ENCODE data around the gene GOLGA6L7. TPM values are rescaled to one million over a fixed set of nuclear protein-coding genes. Genes with fewer than 3 reads are reported as not detected.
"Not testable (repeated sequence)": the region's sequence is repeated elsewhere in the genome, so short reads cannot be mapped to it uniquely, and the experiment has no call there.

GOLGA6L7 gene
- total RNA-seq, 1 donor from 2014 or later = not detected

DNA sequence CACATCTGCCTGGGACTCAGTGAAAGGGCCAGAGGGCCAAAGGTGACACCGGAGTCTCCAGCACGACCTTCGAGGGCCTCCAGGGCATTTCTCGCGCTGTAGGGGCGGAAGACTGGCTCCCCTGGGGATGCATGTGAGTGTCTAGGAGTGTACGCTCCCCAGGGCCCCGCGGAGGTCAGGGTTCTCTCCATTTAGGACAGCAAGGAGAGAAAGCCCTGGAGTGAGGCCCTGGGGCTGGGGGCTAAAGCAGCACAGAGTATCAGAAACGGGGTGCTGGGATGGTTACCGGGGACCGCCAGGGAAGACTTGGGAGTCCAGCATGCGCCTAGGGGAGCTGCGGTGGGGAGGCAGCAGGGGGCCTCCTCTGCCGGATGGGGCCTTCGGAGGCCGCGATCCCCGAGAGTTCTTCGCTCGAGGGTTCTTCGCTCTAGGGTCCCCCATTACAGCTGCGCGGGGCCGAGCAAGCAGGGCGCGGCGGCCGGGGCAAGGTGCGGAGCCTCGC, 36.7 kb upstream of the GOLGA6L7 start:
- DNase-seq (ENCODE audit: low spot score in 2 of 2) (no peak), FAIRE-seq (no peak)

DNA sequence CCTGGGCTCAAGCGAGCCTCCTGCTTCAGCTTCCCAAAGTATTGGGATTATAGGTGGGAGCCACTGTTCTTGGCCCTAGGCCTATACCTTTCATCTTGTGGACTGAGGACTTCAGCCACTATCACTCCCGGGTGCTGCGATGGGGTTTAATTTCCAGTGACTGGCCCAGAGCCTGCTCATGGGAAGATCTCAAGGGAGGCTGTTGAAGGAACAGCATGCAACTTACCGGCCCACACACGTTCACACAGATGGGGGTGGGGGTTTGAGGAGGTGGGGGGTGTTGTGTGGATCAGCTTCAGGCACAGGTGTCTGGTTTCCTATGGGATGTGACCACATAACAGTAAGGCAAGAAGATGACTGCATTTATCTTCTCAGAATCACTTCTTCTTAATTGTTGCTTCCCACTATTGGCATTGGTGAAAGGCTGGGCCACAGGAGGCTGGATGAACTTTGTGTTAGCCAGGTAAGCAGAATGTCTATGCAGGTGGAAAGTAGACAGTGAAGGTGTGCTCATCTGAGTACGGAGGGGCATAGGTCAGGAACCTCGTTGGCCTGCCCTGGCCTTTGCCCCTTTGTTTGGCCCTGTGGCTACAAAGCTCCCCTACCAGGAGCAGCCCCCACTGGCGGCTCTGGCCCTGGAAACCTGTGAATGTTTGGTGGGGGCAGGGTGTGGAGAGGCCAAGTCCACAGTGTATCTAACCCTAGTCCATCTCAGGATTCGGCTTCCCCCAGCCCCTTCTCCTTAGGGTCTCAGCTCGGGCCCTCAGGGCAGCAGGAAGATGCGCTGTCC, 35.9 kb upstream of the GOLGA6L7 start:
- FAIRE-seq = no peak
- no peak for DNase-seq (ENCODE audit: low spot score in 2 of 2)

DNA sequence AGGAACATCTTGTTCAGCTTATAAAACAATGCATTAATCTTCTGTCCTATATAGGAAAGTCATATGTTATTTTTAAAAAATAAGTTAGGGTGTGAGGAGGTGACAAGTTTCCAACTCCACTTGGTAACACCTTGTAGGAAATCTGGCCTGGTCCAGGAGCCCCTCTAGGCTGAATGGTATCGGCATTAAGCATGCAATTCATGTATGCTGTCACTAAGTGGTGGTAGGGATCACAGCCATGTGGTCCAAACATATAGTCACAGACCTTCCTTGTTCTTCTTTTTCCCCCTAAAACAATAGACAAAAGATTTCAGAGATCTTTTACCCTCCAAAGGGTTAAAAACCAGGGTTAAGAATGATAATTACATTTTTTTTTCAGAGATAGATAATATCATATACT, 33.2 kb upstream of the GOLGA6L7 start:
- FAIRE-seq = no peak
- DNase-seq (ENCODE audit: low spot score in 2 of 2) = no peak

DNA sequence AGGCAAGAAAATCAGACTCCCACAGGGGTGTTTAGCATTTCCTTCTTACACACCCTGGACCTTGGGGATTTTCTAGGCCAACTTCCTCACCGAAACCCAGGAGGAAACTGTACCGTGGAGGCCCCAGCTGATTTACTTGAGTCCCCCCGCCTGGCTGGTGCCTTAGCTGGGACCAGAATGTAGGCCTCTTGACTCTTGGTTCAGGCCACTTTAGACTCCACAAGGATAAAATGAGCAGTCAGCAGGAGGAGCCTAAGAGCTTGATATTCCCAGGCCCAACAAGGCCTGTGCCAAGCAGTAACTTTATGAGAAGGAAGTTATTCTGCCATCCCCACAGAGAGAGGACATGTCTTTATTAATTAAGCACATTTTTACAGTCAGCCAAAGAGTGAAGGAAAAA, 32.7 kb upstream of the GOLGA6L7 start:
- FAIRE-seq = no peak
- no peak for DNase-seq (ENCODE audit: low spot score in 2 of 2)

DNA sequence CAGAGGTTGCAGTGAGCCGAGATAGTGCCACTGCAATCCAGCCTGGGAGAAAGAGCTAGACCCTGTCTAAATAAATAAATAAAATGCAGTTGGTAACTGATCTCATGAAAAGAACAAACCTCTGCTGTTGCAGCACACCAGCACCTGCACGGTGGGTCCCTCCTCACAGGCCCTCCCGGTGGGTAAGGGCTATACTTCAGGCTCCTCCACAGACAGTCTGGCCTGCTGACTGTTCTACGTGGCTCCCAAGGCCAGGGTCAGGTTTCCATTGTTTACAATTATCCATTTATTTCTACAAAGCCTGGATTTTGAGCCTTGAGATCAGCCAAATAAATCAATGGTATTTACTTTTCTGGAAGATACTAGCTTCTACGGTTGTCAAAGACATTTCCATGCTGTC, 32.2 kb upstream of the GOLGA6L7 start:
- no peak for FAIRE-seq
- DNase-seq (ENCODE audit: low spot score in 2 of 2) = no peak

DNA sequence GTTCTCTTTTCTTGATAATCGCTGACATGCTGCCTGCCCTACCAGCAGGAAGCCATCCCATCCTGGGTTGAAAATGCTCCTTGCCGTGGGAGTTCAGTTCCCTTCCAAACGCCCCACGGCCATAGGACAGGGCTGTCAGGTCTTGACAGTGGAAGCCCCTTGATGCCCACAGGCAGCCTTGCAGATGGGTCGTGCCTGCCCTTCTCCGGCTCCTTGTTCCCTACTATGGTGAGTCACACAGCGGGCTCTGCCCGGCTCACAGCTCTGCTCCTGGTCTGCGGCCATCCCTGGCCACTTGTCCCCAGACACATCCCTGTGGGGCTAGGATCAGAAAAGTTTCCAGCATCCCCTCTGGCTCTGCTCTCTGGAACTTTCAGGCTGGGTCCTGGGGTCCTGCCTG, 31.1 kb upstream of the GOLGA6L7 start:
- DNase-seq (ENCODE audit: low spot score in 2 of 2) = no peak
- no peak for FAIRE-seq

DNA sequence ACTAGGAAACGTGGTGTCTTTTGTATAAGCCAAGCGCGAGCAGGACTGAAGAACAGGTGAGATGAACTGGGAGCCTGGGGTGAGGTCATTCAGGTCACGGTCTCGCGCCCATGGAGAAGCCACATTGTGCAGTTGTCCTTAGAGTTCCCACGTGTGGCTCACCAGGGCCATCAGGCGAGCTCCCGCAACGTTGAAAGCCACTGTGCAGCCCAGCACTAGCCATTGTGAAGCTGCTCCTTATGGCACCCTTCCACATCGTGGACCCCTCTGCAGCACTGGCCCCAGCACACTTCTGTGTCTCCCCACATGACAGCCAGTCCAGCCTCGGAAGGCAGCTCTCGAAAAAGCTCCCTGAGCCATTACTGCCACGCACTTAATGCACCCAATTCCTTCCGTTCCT, 29.8 kb upstream of the GOLGA6L7 start:
- DNase-seq (ENCODE audit: low spot score in 2 of 2) (no peak), FAIRE-seq (no peak)

DNA sequence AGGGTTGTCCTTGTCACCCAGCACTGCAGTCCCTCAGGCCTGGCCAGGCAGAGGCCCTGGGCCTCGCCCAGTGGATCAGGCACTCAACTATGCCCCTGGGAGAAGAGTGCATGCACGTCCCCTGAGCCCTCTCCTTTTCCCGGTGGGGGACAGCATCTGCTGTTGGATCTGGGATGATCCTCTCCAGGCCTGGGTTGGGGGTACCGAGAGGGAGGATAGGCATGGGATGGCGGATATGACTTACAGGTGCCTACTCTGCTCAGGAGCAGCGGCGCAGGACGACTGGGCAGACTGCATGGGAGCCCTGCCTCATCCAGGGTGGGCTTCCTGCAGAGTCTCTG, 28.4 kb upstream of the GOLGA6L7 start:
- FAIRE-seq = no peak

DNA sequence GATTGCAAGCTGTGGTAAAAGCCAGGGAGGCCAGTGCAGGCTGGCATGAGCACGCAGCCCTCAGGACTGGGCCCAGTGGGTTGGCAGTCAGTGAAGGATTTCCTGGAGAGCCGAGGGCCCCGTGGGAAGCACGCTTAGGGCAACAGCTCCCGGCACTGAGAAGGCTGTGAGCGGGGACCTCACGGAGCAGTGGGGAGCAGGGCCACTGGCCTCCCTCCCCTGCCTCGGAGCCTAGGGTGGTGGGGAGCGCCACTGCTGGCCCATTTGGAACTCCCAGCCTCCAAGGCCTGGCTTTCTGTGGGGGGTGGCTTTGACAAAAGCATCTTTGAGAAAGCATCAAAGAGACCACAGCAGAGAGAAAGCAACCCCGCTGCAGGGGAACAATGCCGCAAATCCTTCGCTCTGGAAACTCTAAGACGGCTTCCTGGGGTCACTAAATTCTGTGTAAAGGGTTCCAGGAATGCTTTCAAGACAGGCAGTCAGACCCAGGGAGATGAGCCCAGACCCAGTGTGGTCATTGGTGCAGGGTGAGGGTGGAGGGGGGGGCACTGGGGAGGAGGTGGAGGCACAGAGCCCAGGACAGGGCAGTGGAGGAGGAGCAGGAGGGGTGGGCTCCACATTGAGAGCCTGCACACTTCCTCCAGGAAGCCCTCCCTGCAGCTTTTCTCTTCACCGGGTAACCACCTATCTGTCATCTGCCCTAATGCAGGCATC, 27.8 kb upstream of the GOLGA6L7 start:
- FAIRE-seq = no peak
- no peak for DNase-seq (ENCODE audit: low spot score in 2 of 2)

More for the DNA sequence above, 28.4 kb upstream of the GOLGA6L7 start:
- no peak for DNase-seq (ENCODE audit: low spot score in 2 of 2)

DNA sequence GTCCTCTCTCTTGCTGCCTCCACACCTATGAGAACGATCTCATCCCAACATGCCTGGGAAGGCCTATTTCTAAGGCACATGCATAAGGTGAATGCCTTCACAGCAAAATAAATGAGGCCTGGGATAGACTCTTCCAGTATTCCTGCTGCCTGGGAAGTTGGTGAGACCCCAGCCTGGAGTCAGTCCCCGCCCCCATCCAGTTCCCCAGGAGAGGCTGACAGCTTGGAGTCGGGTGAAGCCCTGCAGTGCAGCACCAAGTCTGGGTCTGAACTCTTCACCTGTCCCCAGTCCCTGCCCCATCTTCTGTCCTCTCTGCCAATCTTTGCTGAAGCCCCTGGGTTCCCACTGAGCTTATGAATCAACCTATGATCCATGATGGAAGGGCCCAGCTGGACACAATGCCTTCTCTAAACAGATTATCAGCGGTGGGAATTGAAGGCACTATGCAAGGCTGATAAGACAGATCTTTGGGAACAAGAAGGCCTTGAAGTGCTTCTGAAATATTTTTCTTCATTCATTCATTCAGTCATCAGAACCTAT, 27.1 kb upstream of the GOLGA6L7 start:
- no peak for FAIRE-seq

DNA sequence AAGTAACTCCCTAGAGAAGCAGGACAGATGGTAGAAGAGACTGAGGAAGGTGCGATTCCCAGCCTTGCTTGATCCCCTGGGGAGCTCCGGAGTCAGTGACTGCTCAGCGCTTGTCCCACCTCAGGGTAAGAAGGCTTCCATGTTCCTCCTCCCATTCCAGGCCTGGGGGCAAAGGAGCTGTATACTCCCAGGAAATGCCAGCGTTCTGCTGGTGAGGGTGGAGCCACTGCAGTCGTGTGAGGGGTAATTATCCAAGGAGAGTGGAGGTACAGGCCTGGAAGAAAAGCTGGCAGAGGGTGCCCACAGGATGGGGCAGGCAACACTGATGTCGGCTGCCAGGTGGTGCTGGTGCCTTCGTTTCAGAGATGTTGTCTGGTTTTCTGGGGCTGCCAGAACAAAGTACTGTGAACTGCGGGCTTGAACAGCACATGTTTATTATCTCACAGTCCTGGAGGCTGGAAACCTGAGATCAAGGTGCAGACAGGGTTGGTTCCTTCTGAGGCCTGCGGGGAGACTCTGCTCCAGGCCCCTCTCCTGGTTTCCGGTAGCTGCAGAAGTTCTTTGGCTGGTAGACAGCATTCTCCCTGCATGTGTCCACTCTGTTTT, 25.2 kb upstream of the GOLGA6L7 start:
- DNase-seq (ENCODE audit: low spot score in 2 of 2) (no peak), FAIRE-seq (no peak)

More for the DNA sequence above, 27.1 kb upstream of the GOLGA6L7 start:
- DNase-seq (ENCODE audit: low spot score in 2 of 2) = no peak

DNA sequence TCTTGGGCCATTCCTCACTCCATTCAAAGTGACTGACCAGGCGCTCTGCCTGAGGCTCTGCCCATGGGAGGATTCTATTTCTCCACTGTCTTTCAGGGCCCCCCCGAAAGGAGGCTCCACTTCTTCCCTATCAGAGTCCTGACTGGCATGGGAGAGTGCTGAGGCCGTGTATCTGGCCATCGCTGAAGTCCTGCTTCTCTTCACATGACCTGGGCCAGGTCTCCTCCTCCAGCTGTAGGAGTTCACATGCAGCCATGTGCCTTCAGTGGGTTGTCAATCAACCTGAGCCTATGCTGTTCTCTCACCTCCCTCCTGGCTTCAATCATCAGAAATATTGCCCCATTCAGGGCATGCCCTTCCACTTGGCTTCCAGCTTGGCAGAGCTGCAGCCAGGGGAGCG, 24.6 kb upstream of the GOLGA6L7 start:
- no peak for FAIRE-seq
- DNase-seq (ENCODE audit: low spot score in 2 of 2) = no peak

DNA sequence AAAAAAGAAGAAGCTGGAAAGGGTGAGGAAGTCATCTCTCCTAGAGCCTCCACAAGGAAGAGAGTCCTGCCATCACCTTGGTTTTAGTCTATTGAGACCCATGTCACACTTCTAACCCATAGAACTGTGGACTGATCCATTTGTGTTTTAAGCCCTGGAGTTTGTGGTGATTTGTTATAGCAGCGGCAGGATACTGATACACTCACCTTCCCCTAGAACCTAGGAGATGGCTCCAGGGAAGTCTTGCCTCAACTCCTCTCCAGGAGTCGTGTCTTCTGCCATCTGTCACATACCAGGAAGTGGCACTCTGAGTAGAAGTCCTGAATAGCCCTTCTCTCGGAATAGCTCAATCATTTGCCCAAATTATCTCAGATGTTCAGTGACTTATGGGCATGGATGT, 22.7 kb upstream of the GOLGA6L7 start:
- DNase-seq (ENCODE audit: low spot score in 2 of 2) (no peak), FAIRE-seq (no peak)

DNA sequence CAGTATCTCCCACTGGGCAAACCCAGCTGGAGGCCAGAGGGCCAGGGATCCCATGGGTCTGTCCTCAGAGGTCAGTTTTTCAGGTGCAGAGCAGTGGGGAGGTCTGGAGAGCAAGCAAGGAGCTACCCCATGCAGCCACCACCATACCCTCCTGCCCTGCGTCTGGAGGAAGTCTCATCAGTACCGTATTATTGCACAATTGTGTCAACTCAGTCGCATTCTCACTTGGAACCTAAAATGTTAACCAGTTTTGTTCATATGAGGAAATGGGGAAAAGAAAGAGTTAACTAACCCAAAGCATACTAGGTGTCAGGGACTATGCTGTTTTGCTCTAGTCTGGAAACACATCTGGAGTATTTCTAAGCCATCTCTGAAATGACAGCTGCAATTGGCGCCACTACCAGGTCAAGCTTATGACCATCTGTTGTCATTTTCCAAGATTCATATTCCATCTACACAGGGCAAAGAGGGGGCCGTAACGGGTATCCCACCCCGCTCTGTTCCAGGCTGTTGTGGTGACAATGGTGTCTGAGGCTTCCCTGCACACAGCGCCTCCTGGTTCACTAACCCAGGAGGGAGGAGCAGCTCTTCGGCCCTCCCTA, 20.4 kb upstream of the GOLGA6L7 start:
- FAIRE-seq = no peak
- DNase-seq (ENCODE audit: low spot score in 2 of 2) = no peak

DNA sequence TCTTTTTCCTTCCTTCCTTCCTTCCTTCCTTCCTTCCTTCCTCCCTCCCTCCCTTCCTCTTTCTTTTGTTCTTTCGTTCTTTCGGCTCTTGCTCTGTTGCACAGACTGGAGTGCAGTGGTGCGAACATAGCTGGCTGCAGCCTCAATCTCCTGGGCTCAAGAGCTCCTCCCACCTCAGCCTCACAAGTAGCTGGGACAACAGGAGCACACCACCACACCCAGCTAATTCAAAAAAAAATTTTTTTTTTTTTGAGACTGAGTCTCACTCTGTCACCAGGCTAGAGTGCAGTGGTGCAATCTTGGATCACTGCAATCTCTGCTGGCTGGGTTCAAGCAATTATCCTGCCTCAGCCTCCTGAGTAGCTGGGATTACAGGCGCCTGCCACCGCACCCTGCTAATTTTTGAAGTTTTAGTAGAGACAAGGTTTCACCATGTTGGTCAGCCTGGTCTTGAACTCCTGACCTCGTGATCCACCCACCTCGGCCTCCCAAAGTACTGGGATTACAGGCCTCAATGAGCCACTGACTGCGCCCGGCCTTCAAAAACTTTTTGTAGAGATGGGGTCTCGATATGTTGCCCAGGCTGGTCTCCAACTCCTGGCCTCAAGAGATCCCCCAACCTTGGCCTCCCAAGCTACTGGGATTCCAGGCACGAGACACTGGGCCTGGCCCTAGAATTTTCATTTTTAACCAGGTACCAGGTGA, 13.3 kb upstream of the GOLGA6L7 start:
- not testable (repeated sequence) for FAIRE-seq; DNase-seq (ENCODE audit: low spot score in 2 of 2)

DNA sequence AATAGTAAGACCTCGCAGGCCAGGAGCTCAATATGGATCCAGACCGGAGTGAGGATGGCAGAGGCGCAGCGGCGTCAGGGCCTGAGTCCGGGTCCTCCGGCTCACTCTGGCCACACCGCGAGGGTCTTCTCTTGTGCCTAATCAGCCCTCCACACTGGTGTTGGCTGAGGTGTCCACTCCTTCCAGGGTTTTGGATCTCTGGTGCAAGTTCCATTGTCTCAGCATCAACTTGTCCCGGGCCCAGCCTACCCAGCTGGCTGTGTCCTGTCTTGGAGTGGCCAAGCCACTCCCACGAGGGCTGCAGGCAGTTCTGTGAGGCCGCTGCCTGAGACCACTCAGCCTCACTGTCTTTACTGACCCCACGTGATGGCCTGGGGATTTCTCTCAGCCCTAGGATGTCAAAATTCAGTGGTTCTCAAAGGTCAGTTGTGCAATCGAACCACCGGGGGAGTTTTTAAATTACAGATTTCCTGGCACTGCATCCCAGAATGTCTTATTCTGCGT, 12.6 kb upstream of the GOLGA6L7 start:
- no peak for DNase-seq (ENCODE audit: low spot score in 2 of 2)
- FAIRE-seq = no peak

DNA sequence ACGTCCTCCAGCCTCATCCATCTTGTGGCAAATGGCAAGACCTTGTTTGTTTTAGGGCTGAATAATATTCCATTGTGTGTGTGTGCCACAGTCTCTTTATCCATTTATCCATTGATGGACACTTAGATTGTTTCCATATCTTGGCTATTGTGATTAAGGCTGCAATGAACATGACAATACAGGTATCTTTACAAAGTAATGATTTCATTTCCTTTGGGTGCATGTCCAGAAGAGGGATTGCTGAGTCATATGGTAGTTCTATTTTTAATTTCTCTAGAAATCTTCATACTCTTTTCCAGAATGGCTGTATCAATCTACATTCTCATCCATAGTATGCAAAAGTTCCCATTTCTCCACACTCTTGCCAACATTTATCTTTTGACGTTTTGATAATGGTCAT, 6.1 kb upstream of the GOLGA6L7 start:
- not testable (repeated sequence) for FAIRE-seq; DNase-seq (ENCODE audit: low spot score in 2 of 2)

DNA sequence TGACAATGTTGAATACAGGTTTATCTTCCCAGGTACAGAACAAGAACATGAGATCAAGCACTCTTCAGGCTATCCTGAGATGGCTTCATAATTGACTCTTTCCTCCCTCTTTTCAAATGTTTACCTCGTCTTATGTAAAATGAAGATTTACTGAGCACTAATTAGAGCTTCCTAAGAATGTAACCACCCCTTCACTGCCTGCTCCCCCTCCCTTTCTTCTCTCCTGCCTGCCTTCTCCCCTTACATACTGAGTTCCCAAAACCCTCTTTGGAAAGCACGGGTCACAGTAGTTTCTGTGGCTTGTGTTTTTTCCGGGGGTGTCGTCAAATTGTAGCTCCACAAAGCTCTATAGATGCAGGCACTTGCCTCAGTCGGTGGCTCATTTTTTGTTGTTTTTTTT, 5.2 kb upstream of the GOLGA6L7 start:
- not testable (repeated sequence) for FAIRE-seq

DNA sequence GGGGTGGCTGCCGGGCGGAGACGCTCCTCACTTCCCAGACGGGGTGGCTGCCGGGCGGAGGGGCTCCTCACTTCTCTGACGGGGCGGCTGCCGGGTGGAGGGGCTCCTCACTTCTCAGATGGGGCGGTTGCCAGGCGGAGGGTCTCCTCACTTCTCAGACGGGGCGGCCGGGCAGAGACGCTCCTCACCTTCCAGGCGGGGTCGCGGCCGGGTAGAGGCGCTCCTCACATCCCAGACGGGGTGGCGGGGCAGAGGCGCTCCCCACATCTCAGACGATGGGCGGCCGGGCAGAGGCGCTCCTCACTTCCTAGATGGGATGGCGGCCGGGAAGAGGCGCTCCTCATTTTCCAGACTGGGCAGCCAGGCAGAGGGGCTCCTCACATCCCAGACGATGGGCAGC, 1.3 kb upstream of the GOLGA6L7 start:
- FAIRE-seq = not testable (repeated sequence)

More for the DNA sequence above, 5.2 kb upstream of the GOLGA6L7 start:
- DNase-seq (ENCODE audit: low spot score in 2 of 2) = not testable (repeated sequence)

DNA sequence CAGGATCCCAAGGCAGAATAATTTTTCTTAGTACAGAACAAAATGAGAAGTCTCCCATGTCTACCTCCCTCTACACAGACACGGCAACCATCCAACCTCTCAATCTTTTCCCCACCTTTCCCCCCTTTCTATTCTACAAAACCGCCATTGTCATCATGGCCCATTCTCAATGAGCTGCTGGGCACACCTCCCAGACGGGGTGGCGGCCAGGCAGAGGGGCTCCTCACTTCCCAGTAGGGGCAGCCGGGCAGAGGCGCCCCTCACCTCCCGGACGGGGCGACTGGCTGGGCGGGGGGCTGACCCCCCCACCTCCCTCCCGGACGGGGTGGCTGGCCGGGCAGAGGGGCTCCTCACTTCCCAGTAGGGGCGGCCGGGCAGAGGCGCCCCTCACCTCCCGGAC, 827 bp upstream of the GOLGA6L7 start:
- DNase-seq (ENCODE audit: low spot score in 2 of 2); FAIRE-seq: not testable (repeated sequence)

More for the DNA sequence above, 1.3 kb upstream of the GOLGA6L7 start:
- not testable (repeated sequence) for DNase-seq (ENCODE audit: low spot score in 2 of 2)
